ENCODE results near the gene NGB. TPM values are rescaled to one million over a fixed set of nuclear protein-coding genes. Genes with fewer than 3 reads are reported as not detected.

Gene NGB
- total and polyA plus RNA-seq, 2 donors (not counting 3 experiments of a cell fraction or from before 2014, with no cell fraction given) = not detected

DNA sequence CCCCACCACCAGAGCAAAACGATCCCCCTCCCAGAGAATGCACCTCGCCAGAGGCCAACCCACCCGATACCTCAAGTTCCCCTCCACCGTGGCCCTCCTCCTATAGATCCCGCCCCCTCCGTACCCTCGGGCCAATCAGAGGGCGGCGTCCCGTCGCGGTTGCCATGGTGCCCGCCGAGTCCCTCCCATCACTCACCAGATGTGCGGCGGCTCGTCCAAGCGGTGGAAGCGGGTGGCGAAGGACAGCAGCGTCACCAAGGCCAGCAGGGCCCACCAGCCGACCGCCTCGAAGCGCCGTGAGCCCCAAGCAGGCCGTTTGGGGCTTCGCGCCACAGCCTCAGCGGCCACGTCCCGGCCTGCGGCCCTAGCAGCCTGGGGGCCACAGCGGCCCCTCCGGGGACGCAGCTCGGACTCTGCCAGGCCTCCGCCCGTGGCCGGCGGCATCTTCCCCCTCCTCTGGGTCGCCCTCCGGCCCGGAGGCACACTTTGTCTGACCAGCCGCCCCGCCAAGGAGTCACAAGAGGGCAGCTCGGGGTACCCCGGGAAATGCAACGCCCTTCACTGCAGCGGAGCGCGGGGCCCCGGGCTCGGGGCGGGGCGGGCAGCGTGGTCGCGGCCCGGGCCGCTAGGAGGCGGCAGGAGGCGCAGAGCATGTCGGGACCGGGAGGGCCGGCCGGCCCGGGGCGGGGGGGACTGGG, 49.4 kb upstream of the NGB start, which contains the start of gene POMT2:
Gene POMT2 (minus strand): TSS at position 646 of the 698 bp plus-strand sequence. CDS start 202 bp downstream, at position 444.
- no peaks in the 10 kb centered on the region for H3K9me1 ChIP-seq (replicated peaks; ENCODE audit: control insufficient read depth, extremely low read depth, insufficient read depth, low read length)
- peaks cover 17% of the 10 kb centered on the region for H3K4me1 ChIP-seq (ENCODE audit: control insufficient read depth, extremely low read depth, insufficient read depth, low read length)
- ChIA-PET CTCF (interaction anchor here (0.6 to 3.1 kb wide), 11 partner anchors 11 to 250 kb away, joined by 3 to 22 read pairs (median 4); partner anchors contain the start of genes SAMD15 and TMED8), POLR2A (interaction anchor here (0.6 to 1.8 kb wide), 5 partner anchors 17 to 284 kb away, joined by 3 to 8 read pairs (median 3); partner anchors contain the start of genes SAMD15 and TMED8)
- H3K4me3 ChIP-seq (replicated peaks in 1 of 3; ENCODE audit: insufficient read depth in 1 of 3, low read depth in 1 of 3, low read length in 3 of 3) = peak within 1 kb of the TSS; percentile 66 to 93 (median 76)
- no peaks in the 10 kb centered on the region for H4K20me1 ChIP-seq (replicated peaks; ENCODE audit: control insufficient read depth, extremely low read depth, insufficient read depth, low read length)
- TF ChIP-seq EZH2 (IDR thresholded peaks at IDR 0.05; ENCODE audit: borderline replicate concordance, low read depth, low read length, severe bottlenecking) (no peak), JUN (IDR thresholded peaks at IDR 0.05; ENCODE audit: borderline replicate concordance, insufficient read depth, insufficient read length, low read depth) (no peak), POLR2AphosphoS5 (IDR thresholded peaks at IDR 0.05; ENCODE audit: insufficient read depth, low read depth, low read length) (no peak), POLR2A (IDR thresholded peaks at IDR 0.05; ENCODE audit: low read depth, low read length) (no peak), MYC (IDR thresholded peaks at IDR 0.05; ENCODE audit: low read depth, low read length) (no peak), FOS (IDR thresholded peaks at IDR 0.05; ENCODE audit: borderline replicate concordance, insufficient read depth, low read length) (no peak)
- TF ChIP-seq, protein P1, sequence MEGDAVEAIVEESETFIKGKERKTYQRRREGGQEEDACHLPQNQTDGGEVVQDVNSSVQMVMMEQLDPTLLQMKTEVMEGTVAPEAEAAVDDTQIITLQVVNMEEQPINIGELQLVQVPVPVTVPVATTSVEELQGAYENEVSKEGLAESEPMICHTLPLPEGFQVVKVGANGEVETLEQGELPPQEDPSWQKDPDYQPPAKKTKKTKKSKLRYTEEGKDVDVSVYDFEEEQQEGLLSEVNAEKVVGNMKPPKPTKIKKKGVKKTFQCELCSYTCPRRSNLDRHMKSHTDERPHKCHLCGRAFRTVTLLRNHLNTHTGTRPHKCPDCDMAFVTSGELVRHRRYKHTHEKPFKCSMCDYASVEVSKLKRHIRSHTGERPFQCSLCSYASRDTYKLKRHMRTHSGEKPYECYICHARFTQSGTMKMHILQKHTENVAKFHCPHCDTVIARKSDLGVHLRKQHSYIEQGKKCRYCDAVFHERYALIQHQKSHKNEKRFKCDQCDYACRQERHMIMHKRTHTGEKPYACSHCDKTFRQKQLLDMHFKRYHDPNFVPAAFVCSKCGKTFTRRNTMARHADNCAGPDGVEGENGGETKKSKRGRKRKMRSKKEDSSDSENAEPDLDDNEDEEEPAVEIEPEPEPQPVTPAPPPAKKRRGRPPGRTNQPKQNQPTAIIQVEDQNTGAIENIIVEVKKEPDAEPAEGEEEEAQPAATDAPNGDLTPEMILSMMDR (IDR thresholded peaks at IDR 0.05; ENCODE audit: extremely low read depth in 1 of 2, insufficient read depth in 1 of 2, low read depth in 1 of 2, low read length in 2 of 2) = peak; percentile 33 to 44
- TF ChIP-seq, protein P2, sequence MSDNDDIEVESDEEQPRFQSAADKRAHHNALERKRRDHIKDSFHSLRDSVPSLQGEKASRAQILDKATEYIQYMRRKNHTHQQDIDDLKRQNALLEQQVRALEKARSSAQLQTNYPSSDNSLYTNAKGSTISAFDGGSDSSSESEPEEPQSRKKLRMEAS (IDR thresholded peaks at IDR 0.05; ENCODE audit: insufficient read depth, insufficient read length) = no peak
- peak within 1 kb of the TSS; percentile 90 for H3K9ac ChIP-seq (replicated peaks; ENCODE audit: extremely low read depth, insufficient read depth, low read length)
- peaks cover 14% of the 10 kb centered on the region for H3K79me2 ChIP-seq (ENCODE audit: control insufficient read depth, insufficient read depth, low read length)
- H3K27ac ChIP-seq (ENCODE audit: insufficient read depth, low read depth, low read length) = peak within 1 kb of the TSS; percentile 94
- dilution Hi-C loops (cut with MboI; ENCODE audit: extremely low pct_ligation_motif_present, low sequenced_read_pairs) = no loop called here
- intact Hi-C loops (cut with micrococcal nuclease) = loop anchor here (1.0 to 5.0 kb wide), 8 partner anchors 17 to 388 kb away; partner anchors contain the start of genes ALKBH1, CIPC, SAMD15 and SLIRP
- H3K36me3 ChIP-seq (ENCODE audit: control insufficient read depth in 2 of 2, extremely low read depth in 1 of 2, insufficient read depth in 2 of 2, low read length in 2 of 2) = no peaks in the 10 kb centered on the region
- FAIRE-seq = peak; percentile 93
- no peaks in the 10 kb centered on the region for H3K27me3 ChIP-seq (ENCODE audit: control insufficient read depth in 2 of 2, insufficient read depth in 2 of 2, low read length in 2 of 2)
- H3K9me3 ChIP-seq (replicated peaks; ENCODE audit: control insufficient read depth, insufficient read depth, low read length) = no peaks in the 10 kb centered on the region
- DNase-seq (ENCODE audit: low read depth, low spot score) = peak; percentile 94
- no TSS peak for BruUV-seq (replicated peaks)
- peak within 1 kb of the TSS; percentile 92 for H2AFZ ChIP-seq (ENCODE audit: low read depth, low read length)
- H3K4me2 ChIP-seq (ENCODE audit: insufficient read depth, low read length) = peak within 1 kb of the TSS; percentile 76
